Measurements from ENCODE around the gene EFL1. TPM values are rescaled to one million over a fixed set of nuclear protein-coding genes. Genes with fewer than 3 reads are reported as not detected.

The EFL1 gene
- total RNA-seq, 1 experiment from 2014 or later, result 27.5 TPM

DNA sequence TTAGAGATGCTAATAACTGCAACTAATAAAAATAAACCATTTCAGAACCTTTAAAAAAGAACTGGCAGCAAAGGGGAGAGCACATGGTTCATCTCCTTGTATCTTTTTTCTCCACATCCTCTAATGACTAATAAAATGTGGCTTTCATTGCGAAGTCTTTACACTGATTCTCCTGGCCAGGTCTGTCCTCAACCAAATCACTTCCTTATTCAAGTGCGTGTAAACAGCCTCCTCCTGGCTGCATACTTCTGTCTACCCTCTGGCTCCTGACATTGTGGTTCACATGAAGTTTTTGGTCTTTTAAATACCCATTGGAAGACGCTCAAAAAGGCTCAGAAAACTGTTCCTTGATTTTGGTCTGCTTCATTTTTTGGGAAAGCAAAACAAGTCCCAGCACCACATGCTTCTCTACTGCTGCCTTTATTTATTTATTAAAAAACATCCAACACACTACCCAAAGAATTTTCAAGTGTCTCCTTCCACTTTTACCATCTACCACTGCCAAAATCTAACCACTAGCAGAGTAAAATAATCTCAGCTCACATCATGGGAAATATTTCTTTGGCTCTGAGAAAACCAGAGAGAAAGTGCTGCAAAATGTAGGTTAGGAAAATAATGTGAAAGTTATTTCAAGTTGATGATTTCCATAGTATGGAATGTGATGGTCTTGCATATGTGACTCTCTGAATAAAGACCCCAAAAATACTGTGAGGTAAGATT is 85.1 kb downstream of the EFL1 start:
- Mint-ChIP-seq H3K36me3 (no peaks in the 10 kb centered on the region), H3K4me3 (no peak overlapping the region), H3K4me1 (peaks cover 12% of the 10 kb centered on the region), H3K27me3 (ENCODE audit: low read depth) (no peaks in the 10 kb centered on the region), H3K9me3 (no peaks in the 10 kb centered on the region), H3K27ac (0 out of 2 replicates have a peak overlapping the region, but pooled peaks have one; percentile 34)
- ATAC-seq (peak; percentile 43; the same call in 1 of the 2 replicates), DNase-seq (ENCODE audit: low spot score) (no peak)
- CTCF ChIA-PET, result no interaction called here
- POLR2A ChIA-PET, result no interaction called here
- TF ChIP-seq NFYB (CRISPR knock-in tag; conservative IDR thresholded peaks at IDR 0.05; ENCODE audit: low read depth) (no peak), FOXP1 (CRISPR knock-in tag; IDR thresholded peaks at IDR 0.05; ENCODE audit: borderline replicate concordance) (no peak), CREB1 (CRISPR knock-in tag; IDR thresholded peaks at IDR 0.05) (no peak), ZNF396 (CRISPR knock-in tag; IDR thresholded peaks at IDR 0.05; ENCODE audit: borderline replicate concordance) (no peak), SOX15 (CRISPR knock-in tag; IDR thresholded peaks at IDR 0.05) (no peak), TEAD1 (CRISPR knock-in tag; IDR thresholded peaks at IDR 0.05) (no peak), ZNF263 (CRISPR knock-in tag; IDR thresholded peaks at IDR 0.05; ENCODE audit: low read depth) (no peak), ZNF416 (CRISPR knock-in tag; IDR thresholded peaks at IDR 0.05) (no peak), FOXK1 (CRISPR knock-in tag; IDR thresholded peaks at IDR 0.05) (no peak), SMAD3 (CRISPR knock-in tag; IDR thresholded peaks at IDR 0.05; ENCODE audit: borderline replicate concordance) (no peak), SP1 (CRISPR knock-in tag; conservative IDR thresholded peaks at IDR 0.05) (no peak), ZNF121 (CRISPR knock-in tag; IDR thresholded peaks at IDR 0.05) (no peak)
- TF ChIP-seq, protein P1, sequence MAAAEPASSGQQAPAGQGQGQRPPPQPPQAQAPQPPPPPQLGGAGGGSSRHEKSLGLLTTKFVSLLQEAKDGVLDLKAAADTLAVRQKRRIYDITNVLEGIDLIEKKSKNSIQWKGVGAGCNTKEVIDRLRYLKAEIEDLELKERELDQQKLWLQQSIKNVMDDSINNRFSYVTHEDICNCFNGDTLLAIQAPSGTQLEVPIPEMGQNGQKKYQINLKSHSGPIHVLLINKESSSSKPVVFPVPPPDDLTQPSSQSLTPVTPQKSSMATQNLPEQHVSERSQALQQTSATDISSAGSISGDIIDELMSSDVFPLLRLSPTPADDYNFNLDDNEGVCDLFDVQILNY (CRISPR knock-in tag; IDR thresholded peaks at IDR 0.05), result no peak
- TF ChIP-seq, protein P2, sequence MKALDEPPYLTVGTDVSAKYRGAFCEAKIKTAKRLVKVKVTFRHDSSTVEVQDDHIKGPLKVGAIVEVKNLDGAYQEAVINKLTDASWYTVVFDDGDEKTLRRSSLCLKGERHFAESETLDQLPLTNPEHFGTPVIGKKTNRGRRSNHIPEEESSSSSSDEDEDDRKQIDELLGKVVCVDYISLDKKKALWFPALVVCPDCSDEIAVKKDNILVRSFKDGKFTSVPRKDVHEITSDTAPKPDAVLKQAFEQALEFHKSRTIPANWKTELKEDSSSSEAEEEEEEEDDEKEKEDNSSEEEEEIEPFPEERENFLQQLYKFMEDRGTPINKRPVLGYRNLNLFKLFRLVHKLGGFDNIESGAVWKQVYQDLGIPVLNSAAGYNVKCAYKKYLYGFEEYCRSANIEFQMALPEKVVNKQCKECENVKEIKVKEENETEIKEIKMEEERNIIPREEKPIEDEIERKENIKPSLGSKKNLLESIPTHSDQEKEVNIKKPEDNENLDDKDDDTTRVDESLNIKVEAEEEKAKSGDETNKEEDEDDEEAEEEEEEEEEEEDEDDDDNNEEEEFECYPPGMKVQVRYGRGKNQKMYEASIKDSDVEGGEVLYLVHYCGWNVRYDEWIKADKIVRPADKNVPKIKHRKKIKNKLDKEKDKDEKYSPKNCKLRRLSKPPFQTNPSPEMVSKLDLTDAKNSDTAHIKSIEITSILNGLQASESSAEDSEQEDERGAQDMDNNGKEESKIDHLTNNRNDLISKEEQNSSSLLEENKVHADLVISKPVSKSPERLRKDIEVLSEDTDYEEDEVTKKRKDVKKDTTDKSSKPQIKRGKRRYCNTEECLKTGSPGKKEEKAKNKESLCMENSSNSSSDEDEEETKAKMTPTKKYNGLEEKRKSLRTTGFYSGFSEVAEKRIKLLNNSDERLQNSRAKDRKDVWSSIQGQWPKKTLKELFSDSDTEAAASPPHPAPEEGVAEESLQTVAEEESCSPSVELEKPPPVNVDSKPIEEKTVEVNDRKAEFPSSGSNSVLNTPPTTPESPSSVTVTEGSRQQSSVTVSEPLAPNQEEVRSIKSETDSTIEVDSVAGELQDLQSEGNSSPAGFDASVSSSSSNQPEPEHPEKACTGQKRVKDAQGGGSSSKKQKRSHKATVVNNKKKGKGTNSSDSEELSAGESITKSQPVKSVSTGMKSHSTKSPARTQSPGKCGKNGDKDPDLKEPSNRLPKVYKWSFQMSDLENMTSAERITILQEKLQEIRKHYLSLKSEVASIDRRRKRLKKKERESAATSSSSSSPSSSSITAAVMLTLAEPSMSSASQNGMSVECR (CRISPR knock-in tag; IDR thresholded peaks at IDR 0.05; ENCODE audit: borderline replicate concordance), result no peak
- TF ChIP-seq, protein P3, sequence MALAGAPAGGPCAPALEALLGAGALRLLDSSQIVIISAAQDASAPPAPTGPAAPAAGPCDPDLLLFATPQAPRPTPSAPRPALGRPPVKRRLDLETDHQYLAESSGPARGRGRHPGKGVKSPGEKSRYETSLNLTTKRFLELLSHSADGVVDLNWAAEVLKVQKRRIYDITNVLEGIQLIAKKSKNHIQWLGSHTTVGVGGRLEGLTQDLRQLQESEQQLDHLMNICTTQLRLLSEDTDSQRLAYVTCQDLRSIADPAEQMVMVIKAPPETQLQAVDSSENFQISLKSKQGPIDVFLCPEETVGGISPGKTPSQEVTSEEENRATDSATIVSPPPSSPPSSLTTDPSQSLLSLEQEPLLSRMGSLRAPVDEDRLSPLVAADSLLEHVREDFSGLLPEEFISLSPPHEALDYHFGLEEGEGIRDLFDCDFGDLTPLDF (CRISPR knock-in tag; IDR thresholded peaks at IDR 0.05), result no peak
- TF ChIP-seq, protein P4, sequence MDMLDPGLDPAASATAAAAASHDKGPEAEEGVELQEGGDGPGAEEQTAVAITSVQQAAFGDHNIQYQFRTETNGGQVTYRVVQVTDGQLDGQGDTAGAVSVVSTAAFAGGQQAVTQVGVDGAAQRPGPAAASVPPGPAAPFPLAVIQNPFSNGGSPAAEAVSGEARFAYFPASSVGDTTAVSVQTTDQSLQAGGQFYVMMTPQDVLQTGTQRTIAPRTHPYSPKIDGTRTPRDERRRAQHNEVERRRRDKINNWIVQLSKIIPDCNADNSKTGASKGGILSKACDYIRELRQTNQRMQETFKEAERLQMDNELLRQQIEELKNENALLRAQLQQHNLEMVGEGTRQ (CRISPR knock-in tag; IDR thresholded peaks at IDR 0.05), result no peak
- TF ChIP-seq, protein P5, sequence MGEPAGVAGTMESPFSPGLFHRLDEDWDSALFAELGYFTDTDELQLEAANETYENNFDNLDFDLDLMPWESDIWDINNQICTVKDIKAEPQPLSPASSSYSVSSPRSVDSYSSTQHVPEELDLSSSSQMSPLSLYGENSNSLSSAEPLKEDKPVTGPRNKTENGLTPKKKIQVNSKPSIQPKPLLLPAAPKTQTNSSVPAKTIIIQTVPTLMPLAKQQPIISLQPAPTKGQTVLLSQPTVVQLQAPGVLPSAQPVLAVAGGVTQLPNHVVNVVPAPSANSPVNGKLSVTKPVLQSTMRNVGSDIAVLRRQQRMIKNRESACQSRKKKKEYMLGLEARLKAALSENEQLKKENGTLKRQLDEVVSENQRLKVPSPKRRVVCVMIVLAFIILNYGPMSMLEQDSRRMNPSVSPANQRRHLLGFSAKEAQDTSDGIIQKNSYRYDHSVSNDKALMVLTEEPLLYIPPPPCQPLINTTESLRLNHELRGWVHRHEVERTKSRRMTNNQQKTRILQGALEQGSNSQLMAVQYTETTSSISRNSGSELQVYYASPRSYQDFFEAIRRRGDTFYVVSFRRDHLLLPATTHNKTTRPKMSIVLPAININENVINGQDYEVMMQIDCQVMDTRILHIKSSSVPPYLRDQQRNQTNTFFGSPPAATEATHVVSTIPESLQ (CRISPR knock-in tag; IDR thresholded peaks at IDR 0.05), result no peak
- TF ChIP-seq, protein P6, sequence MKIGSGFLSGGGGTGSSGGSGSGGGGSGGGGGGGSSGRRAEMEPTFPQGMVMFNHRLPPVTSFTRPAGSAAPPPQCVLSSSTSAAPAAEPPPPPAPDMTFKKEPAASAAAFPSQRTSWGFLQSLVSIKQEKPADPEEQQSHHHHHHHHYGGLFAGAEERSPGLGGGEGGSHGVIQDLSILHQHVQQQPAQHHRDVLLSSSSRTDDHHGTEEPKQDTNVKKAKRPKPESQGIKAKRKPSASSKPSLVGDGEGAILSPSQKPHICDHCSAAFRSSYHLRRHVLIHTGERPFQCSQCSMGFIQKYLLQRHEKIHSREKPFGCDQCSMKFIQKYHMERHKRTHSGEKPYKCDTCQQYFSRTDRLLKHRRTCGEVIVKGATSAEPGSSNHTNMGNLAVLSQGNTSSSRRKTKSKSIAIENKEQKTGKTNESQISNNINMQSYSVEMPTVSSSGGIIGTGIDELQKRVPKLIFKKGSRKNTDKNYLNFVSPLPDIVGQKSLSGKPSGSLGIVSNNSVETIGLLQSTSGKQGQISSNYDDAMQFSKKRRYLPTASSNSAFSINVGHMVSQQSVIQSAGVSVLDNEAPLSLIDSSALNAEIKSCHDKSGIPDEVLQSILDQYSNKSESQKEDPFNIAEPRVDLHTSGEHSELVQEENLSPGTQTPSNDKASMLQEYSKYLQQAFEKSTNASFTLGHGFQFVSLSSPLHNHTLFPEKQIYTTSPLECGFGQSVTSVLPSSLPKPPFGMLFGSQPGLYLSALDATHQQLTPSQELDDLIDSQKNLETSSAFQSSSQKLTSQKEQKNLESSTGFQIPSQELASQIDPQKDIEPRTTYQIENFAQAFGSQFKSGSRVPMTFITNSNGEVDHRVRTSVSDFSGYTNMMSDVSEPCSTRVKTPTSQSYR (CRISPR knock-in tag; IDR thresholded peaks at IDR 0.05), result no peak

Measured in WTC11 (cell line).